ENCODE data around the gene HENMT1. TPM values are rescaled to one million over a fixed set of nuclear protein-coding genes. Genes with fewer than 3 reads are reported as not detected.

The HENMT1 gene
- total and polyA plus RNA-seq, 12 donors, result 0.36 to 3.0 (median 1.1) TPM

GRCh38 chr1:108609483-108610049 lies 51.3 kb downstream of the HENMT1 start:
- Histone ChIP-seq H3K27me3 (no peaks in the 10 kb centered on the region), H3K9me3 (no peaks in the 10 kb centered on the region), H3K36me3 (peaks cover 0 to 49% (median 5%) of the 10 kb centered on the region in 9 donors), H3K27ac (peak overlapping the region in 9 of 10 donors; percentile 5 to 72 (median 54)), H3K4me1 (peaks cover 0 to 36% (median 25%) of the 10 kb centered on the region in 9 donors), H3K4me3 (peak overlapping the region in 2 of 10 donors; percentile 10 to 17)
- DNase-seq (peak in 1 of 2 donors; percentile 32), ATAC-seq (peak; percentile 35 to 84 (median 76))
- intact Hi-C loops (cut with DNase I), result loop anchor here in 1 of 10 donors (5.0 kb wide), 1 partner anchor 47 kb away; the partner anchor contains the start of gene EEIG2
- WGBS, 2 donors, result 31 to 35% methylated on average over 11 of the region's 11 CpGs
- no peak for TF ChIP-seq CTCF (IDR thresholded peaks at IDR 0.05)

GRCh38 chr1:108606478-108606877 lies 54.4 kb downstream of the HENMT1 start:
- Histone ChIP-seq H3K9me3 (no peaks in the 10 kb centered on the region), H3K4me1 (peaks cover 0 to 38% (median 24%) of the 10 kb centered on the region in 9 donors), H3K27ac (no peak overlapping the region), H3K36me3 (peaks cover 0 to 50% (median 0%) of the 10 kb centered on the region in 9 donors), H3K27me3 (no peaks in the 10 kb centered on the region), H3K4me3 (no peak overlapping the region)
- no peak for TF ChIP-seq CTCF (IDR thresholded peaks at IDR 0.05)
- DNase-seq (no peak), ATAC-seq (no peak)
- intact Hi-C loops (cut with DNase I), result no loop called here

- Histone ChIP-seq H3K27ac (no peak overlapping the region), H3K36me3 (peaks cover 0 to 56% (median 0%) of the 10 kb centered on the region in 9 donors), H3K4me3 (no peak overlapping the region), H3K27me3 (no peaks in the 10 kb centered on the region), H3K9me3 (no peaks in the 10 kb centered on the region), H3K4me1 (peaks cover 0 to 38% (median 24%) of the 10 kb centered on the region in 9 donors)
- DNase-seq (no peak), ATAC-seq (no peak)
- TF ChIP-seq CTCF (IDR thresholded peaks at IDR 0.05), result no peak
- intact Hi-C loops (cut with DNase I), result no loop called here
Observed at GRCh38 chr1:108605633-108606032, 55.3 kb downstream of the HENMT1 start.

- 95 to 97% methylated on average over 1 of the region's 1 CpG for WGBS, 2 donors
- Histone ChIP-seq H3K27me3 (no peaks in the 10 kb centered on the region), H3K4me1 (peaks cover 3 to 48% (median 19%) of the 10 kb centered on the region in 9 donors), H3K27ac (peak overlapping the region in 3 of 10 donors; percentile 11 to 18 (median 17)), H3K9me3 (no peaks in the 10 kb centered on the region), H3K36me3 (peaks cover 0 to 45% (median 0%) of the 10 kb centered on the region in 9 donors), H3K4me3 (no peak overlapping the region)
- DNase-seq (no peak), ATAC-seq (peak in 4 of 8 donors; percentile 58 to 76 (median 68))
- intact Hi-C loops (cut with DNase I), result no loop called here
- no peak for TF ChIP-seq CTCF (IDR thresholded peaks at IDR 0.05)
Observed at GRCh38 chr1:108601708-108602410, 59.0 kb downstream of the HENMT1 start.

Data from heart right ventricle (tissue), 16 donors.